GM20431 (cell line): ENCODE measurements around the gene CCDC68.
"Not testable (repeated sequence)": the region's sequence is repeated elsewhere in the genome, so short reads cannot be mapped to it uniquely, and the experiment has no call there.

Experiments used
- in situ Hi-C: fragments of 300-500 bp; cut with MseI, MboI; formaldehyde crosslinking; loops from one replicate; pipeline ENCODE4 v1.15.0; 2020; ENCODE audit warnings: low sequenced_read_pairs; ENCODE audit not compliant: unreplicated experiment

CCDC68 gene

DNA sequence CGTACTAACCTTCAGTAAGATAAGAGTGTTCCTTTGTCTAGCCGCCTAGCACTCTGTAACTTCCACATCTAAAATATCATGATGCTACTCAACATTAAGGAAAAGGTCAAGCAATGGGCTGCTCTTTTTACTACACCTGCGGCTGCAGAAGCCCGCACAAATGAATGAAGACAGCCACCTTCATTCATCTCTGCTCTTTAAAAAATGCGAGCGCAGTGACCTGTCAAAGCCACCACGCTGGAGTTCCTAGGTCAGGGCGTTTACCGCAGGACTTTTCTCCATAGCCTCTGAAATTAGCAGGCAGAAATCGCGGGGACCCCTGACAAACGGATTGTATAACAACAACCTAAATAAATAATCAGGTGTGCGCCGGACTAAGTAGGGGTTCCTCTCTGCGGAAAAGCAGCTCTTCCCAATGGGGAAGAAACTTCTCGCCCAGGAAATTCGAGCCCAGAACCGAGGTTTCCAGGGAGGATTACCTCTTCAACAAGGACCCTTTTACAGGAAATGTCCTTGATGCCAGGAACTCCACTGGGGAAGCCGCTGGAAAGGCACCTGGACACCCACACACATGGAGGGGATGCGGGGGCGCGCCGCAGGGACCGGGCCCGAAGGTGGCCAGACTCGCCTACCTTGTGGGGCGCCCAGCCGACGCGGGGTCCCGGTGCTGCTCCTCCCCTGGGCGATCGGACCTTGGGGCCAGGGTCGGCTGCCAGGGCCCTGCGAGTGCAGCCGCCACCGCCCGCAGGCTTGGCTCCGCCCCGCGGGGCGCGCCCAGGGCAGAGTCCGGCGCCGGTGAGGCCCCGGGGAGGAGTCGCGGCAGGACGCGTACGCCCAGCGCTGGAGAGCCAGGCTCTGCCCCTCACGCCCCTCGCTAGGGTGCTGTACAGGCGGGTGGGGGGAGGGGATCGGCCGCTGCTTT lies at the start of gene CCDC68:
CCDC68 (minus strand) TSS at position 758 of the 922 bp plus-strand sequence. CDS start 16,670 bp downstream, outside the sequence.
- in situ Hi-C loops, result no loop called here

DNA sequence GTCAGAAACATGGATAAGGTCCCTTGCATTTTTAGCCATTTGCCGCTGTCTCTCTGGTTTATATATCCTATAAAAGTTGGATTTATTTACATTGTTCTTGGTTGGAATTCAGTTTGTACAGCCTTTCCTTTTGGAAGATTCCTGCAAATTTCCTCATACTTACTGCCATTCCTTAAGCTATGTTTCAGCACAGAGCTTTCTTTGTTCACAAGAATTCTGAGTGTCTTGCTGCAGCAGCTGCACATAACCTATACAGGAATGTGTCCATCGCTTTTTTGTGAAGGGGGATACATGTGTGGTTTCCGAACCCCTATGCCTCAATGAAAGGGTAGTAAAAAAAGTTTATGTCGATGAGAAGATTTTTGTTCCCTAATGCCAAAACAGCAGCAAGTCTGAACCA lies 48.3 kb upstream of the CCDC68 start:
- in situ Hi-C loops, result no loop called here

- in situ Hi-C loops, result no loop called here
Observed at GRCh38 chr18:55003695-55004094, 44.4 kb upstream of the CCDC68 start.

DNA sequence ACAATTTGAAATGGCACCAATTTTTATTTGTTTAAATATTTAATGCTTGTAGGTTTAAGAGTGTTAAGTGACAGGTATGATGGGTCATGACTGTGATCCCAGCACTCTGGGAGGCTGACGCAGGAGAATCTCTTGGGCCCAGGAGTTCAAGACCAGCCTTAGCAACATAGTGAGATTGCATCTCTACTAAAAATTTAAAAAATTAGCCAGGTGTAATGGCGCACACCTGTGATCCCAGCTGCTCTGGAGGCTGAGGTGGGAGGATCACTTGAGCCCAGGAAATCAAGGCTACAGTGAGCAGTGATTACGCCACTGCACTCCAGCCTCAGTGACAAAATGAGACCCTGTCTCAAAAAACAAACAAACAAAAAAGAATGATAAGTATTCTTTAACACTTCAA lies 43.0 kb upstream of the CCDC68 start:
- in situ Hi-C loops, result no loop called here

- in situ Hi-C loops, result no loop called here
Observed at GRCh38 chr18:55001394-55002024, 42.2 kb upstream of the CCDC68 start.

DNA sequence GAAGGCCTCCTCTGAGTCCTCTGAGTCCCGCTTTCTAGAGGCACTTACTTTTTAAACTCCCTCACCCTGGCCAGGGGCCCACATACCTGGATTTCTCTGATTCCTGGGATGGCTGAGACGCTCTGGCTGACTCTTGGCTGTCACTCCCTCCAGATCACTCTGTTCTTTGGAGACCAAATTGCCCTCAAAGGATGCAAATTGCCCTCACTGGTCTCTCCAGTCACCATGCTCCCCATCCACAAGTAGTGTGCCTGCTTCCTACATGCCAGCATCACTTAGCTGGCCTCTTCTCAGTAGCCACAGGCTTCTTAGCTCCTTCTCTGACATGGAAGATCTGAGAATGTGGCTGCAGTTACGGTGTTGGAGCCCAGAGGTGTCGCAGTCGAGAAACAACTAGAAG lies 41.3 kb upstream of the CCDC68 start:
- in situ Hi-C loops, result no loop called here

- in situ Hi-C loops, result loop anchor here (25.0 kb wide), 1 partner anchor 312 kb away; no protein-coding TSS in a partner anchor
Observed at GRCh38 chr18:54999016-54999415, 39.8 kb upstream of the CCDC68 start.

DNA sequence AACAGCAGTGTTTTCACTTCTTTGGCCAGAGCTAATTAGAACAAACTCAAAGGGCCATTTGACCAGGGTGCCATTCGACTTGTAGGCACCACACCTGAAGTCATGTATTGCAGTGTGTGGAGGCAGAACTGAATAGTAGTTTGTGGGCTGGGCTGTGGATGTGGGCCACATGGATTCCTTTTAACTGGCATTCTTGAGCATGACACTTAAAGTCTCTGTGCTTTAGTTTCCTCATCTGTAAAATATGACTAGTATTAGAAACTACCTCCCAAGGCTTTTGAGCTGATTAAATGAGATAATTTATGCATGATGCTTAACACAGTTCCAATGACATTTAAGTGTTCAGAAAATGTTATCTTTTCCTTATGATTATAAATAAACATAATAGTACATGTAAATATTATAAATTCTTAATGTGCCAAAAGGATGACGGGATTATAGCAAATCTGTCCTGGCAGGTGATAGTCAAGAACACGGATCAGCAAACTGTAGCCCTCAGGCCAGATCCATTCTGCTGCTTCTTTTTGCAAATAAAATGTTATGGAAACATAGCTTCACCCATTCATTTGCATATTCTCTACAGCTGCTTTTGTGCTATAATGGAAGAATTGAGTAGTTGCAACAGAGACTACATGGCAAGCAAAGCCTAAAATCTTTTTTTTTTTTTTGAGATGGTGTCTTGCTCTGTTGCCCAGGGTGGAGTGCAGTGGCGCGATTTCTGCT lies 36.3 kb upstream of the CCDC68 start:
- in situ Hi-C loops, result loop anchor here (25.0 kb wide), 1 partner anchor 308 kb away; no protein-coding TSS in a partner anchor

DNA sequence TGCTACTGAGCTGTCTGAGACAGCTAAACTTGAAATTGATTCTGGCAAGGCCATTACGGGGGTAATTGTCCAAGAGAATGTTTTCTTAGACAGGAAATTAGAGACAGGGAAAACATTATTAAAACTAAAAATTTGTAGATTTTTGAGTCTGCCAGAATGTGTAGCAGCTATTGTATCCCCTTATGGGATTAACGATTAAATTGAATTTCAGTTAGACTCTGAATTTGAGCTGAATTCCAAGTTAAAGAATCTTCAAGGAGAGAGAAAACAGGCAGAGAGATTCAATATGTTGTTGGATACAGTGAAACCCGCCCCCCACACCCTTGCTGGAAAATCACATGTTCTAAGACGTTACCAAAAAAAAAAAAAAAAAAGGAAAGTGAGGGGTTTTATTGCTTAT lies 32.7 kb upstream of the CCDC68 start:
- in situ Hi-C loops, result loop anchor here (25.0 kb wide), 1 partner anchor 305 kb away; no protein-coding TSS in a partner anchor

- in situ Hi-C loops, result loop anchor here (25.0 kb wide), 1 partner anchor 298 kb away; no protein-coding TSS in a partner anchor
Observed at GRCh38 chr18:54984908-54985307, 25.6 kb upstream of the CCDC68 start.

- in situ Hi-C loops, result loop anchor here (25.0 kb wide), 1 partner anchor 296 kb away; no protein-coding TSS in a partner anchor
Observed at GRCh38 chr18:54983791-54984190, 24.5 kb upstream of the CCDC68 start.

GRCh38 chr18:54983041-54983686 lies 23.9 kb upstream of the CCDC68 start:
- in situ Hi-C loops, result loop anchor here (25.0 kb wide), 1 partner anchor 296 kb away; no protein-coding TSS in a partner anchor

- in situ Hi-C loops, result loop anchor here (25.0 kb wide), 1 partner anchor 294 kb away; no protein-coding TSS in a partner anchor
Observed at GRCh38 chr18:54981076-54981475, 21.8 kb upstream of the CCDC68 start.

GRCh38 chr18:54975598-54975997 lies 16.3 kb upstream of the CCDC68 start:
- in situ Hi-C loops, result loop anchor here (25.0 kb wide), 1 partner anchor 288 kb away; no protein-coding TSS in a partner anchor

DNA sequence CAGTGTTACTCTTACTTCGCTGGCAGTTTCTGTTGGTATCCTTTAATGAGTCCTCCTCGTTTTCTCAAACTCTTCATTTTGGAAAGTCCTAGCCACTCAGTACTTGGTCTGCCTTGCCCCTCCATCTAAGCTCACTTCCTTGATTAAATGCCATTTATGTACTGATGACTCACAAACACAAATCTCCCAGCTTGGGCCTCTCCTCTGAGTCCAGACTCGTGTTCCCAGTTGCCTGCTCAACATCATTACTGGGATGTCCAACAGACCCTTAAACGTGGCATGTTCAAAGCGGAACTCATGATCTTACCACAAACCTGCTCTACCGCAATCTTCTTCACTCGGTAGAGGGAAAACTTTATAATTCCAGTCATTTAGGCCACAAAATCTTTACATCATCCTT lies 13.8 kb upstream of the CCDC68 start:
- in situ Hi-C loops, result no loop called here

DNA sequence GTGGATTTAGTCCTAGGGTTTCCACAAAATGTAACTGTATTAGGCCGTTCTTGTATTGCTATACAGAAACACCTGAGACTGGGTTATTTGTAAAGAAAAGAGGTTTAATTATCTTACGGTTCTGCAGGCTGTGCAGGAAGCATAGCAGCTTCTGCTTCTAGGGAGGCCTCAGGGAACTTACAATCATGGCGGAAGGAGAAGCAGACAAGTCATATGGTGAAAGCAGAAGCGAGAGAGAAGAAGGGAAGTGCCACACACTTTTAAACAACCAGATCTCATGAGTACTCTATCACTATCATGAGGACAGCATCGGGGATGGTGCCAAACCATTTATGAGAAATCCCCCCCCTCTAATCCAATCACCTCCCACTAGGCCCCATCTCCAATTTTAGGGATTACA lies 9.5 kb upstream of the CCDC68 start:
- in situ Hi-C loops, result no loop called here

GRCh38 chr18:54968237-54968636 lies 9.0 kb upstream of the CCDC68 start:
- in situ Hi-C loops, result not testable (repeated sequence)

DNA sequence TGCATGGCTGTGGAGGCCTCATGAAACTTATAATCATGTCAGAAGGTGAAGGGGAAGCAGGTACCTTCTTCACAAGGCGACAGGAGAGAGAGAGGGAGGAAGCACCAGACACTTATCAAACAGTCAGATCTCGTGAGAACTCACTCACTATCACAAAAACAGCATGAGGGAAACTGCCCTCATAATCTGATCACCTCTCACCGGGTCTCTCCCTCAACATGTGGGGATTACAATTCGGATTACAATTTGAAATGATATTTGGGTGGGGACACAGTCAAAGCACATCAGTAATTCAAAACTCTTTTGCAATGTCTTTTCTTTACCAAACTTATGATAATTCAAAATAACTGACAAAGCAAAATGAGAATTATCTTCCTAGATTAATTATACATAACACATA lies 8.5 kb upstream of the CCDC68 start:
- in situ Hi-C loops, result no loop called here

DNA sequence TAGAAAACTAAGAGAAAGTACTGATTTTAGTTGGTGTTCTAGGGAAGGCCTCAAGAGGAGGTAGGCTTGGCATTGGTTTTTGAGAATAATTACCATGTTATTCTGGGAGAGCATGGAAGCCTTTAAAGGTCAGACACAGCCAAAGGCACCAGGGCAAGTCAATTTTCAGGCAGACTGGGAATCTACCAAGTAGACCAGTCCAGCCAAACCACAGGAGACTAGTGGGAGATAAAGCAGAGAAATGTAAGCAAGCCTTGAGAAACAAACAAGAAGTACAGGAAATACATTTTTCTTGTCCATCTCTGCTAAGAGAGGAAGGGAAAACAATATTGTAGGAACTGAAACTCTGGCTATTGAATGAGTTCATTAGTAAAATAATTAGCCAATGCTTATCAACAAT lies 5.5 kb upstream of the CCDC68 start:
- in situ Hi-C loops, result no loop called here
